ENCODE measurements around the gene CCL25. TPM values are rescaled to one million over a fixed set of nuclear protein-coding genes. Genes with fewer than 3 reads are reported as not detected.

CCL25 gene
- total RNA-seq, 1 experiment from 2014 or later: not detected

- CTCF ChIA-PET: no interaction called here
- TF ChIP-seq YY1 (IDR thresholded peaks at IDR 0.05; ENCODE audit: extremely low read depth, insufficient replicate concordance, low read depth, low read length): no peak
- Histone ChIP-seq H3K9ac (ENCODE audit: low read length) (no peak overlapping the region), H3K9me2 (ENCODE audit: insufficient read depth) (no peaks in the 10 kb centered on the region), H3K9me3 (ENCODE audit: control insufficient read depth in 1 of 2, insufficient read depth in 1 of 2, low read depth in 1 of 2, low read length in 2 of 2) (peaks cover 21 to 23% of the 10 kb centered on the region in 2 experiments; a peak in 2 of 4 replicates), H3K79me2 (ENCODE audit: insufficient read depth, low read length) (no peaks in the 10 kb centered on the region), H3K4me1 (ENCODE audit: control insufficient read depth in 1 of 2, insufficient read depth in 2 of 2, low read length in 2 of 2) (no peaks in the 10 kb centered on the region), H2AFZ (ENCODE audit: low read depth, low read length, poor library complexity, severe bottlenecking) (no peak overlapping the region), H4K20me1 (ENCODE audit: insufficient read depth) (no peaks in the 10 kb centered on the region), H3K27ac (ENCODE audit: low read depth, low read length) (no peak overlapping the region), H3K4me3 (replicated peaks in 1 of 2; ENCODE audit: low read depth in 1 of 2, low read length in 2 of 2) (no peak overlapping the region), H3K36me3 (ENCODE audit: control insufficient read depth in 1 of 2, insufficient read depth in 2 of 2, low read length in 2 of 2) (no peaks in the 10 kb centered on the region; a peak in 1 of 4 replicates), H3K27me3 (ENCODE audit: insufficient read depth, low read length) (no peaks in the 10 kb centered on the region), H3K4me2 (ENCODE audit: low read length) (no peak overlapping the region)
- no peak for DNase-seq (ENCODE audit: low read depth, low spot score)
- POLR2A ChIA-PET: no interaction called here
- BruUV-seq (replicated peaks): no TSS peak
- ATAC-seq: no peak
- intact Hi-C loops (cut with micrococcal nuclease): no loop called here
- RAD21 ChIA-PET (ENCODE audit: low non-redundant PET in 1 of 2, low total read pairs in 2 of 2, uncharacterized antibody in 2 of 2, unreplicated experiment in 2 of 2): no interaction called here
Observed at GRCh38 chr19:8097681-8098567, 45.4 kb downstream of the CCL25 start.

GRCh38 chr19:8101311-8101710 lies 48.8 kb downstream of the CCL25 start:
- Histone ChIP-seq H3K9ac (ENCODE audit: low read length) (no peak overlapping the region), H3K27ac (ENCODE audit: low read depth, low read length) (no peak overlapping the region), H4K20me1 (ENCODE audit: insufficient read depth) (no peaks in the 10 kb centered on the region), H3K9me2 (ENCODE audit: insufficient read depth) (no peaks in the 10 kb centered on the region), H3K36me3 (ENCODE audit: control insufficient read depth in 1 of 2, insufficient read depth in 2 of 2, low read length in 2 of 2) (no peaks in the 10 kb centered on the region; a peak in 1 of 4 replicates), H2AFZ (ENCODE audit: low read depth, low read length, poor library complexity, severe bottlenecking) (no peak overlapping the region), H3K4me1 (ENCODE audit: control insufficient read depth in 1 of 2, insufficient read depth in 2 of 2, low read length in 2 of 2) (no peaks in the 10 kb centered on the region), H3K4me3 (replicated peaks in 1 of 2; ENCODE audit: low read depth in 1 of 2, low read length in 2 of 2) (no peak overlapping the region), H3K9me3 (ENCODE audit: control insufficient read depth in 1 of 2, insufficient read depth in 1 of 2, low read depth in 1 of 2, low read length in 2 of 2) (peaks cover 4 to 11% of the 10 kb centered on the region in 2 experiments; a peak in 2 of 4 replicates), H3K27me3 (ENCODE audit: insufficient read depth, low read length) (no peaks in the 10 kb centered on the region), H3K4me2 (ENCODE audit: low read length) (no peak overlapping the region), H3K79me2 (ENCODE audit: insufficient read depth, low read length) (no peaks in the 10 kb centered on the region)
- ATAC-seq: no peak
- RAD21 ChIA-PET (ENCODE audit: low non-redundant PET in 1 of 2, low total read pairs in 2 of 2, uncharacterized antibody in 2 of 2, unreplicated experiment in 2 of 2): no interaction called here
- intact Hi-C loops (cut with micrococcal nuclease): no loop called here
- DNase-seq (ENCODE audit: low read depth, low spot score): no peak
- no TSS peak for BruUV-seq (replicated peaks)
- POLR2A ChIA-PET: no interaction called here
- CTCF ChIA-PET: no interaction called here
- TF ChIP-seq REST (IDR thresholded peaks at IDR 0.05; ENCODE audit: low read depth) (no peak), ZNF274 (IDR thresholded peaks at IDR 0.05; ENCODE audit: low read depth, low read length) (no peak), MAX (IDR thresholded peaks at IDR 0.05) (no peak), ATF3 (IDR thresholded peaks at IDR 0.05) (no peak), SIN3A (IDR thresholded peaks at IDR 0.05; ENCODE audit: low read depth) (no peak), POLR2A (IDR thresholded peaks at IDR 0.05; ENCODE audit: borderline replicate concordance, extremely low read depth, insufficient read depth, insufficient read length) (no peak), POLR2AphosphoS5 (IDR thresholded peaks at IDR 0.05; ENCODE audit: low read depth, low read length) (no peak), FOSL1 (IDR thresholded peaks at IDR 0.05; ENCODE audit: low read depth) (no peak), YY1 (IDR thresholded peaks at IDR 0.05; ENCODE audit: extremely low read depth, insufficient replicate concordance, low read depth, low read length) (no peak), EZH2phosphoT487 (IDR thresholded peaks at IDR 0.05; ENCODE audit: borderline replicate concordance) (no peak), CBX3 (IDR thresholded peaks at IDR 0.05; ENCODE audit: low read depth) (no peak), ZBTB33 (IDR thresholded peaks at IDR 0.05; ENCODE audit: extremely low read depth, insufficient replicate concordance, low read length) (no peak), CEBPB (IDR thresholded peaks at IDR 0.05; ENCODE audit: low read depth) (no peak)

Data from HCT116 (cell line).